LNCaP clone FGC (cell line): Measurements from ENCODE around the gene RIIAD1.

ENCODE experiments used
- DNase-seq: peaks from one replicate; pipeline ENCODE4 v3.0.0-alpha.2; 2011; ENCODE audit warnings: low read depth
- H3K4me3 ChIP-seq: 2 replicates; pipeline ENCODE4 v1.5.1; 2011; ENCODE audit warnings: mild to moderate bottlenecking, low read depth, low read length, control low read depth
- TF ChIP-seq, protein P1 (sequence below): IDR thresholded peaks from 2 replicates; pipeline ENCODE4 v1.5.1; 2012; ENCODE audit warnings: mild to moderate bottlenecking; ENCODE audit not compliant: control insufficient read depth, insufficient read depth; ENCODE audit errors: extremely low read depth

The RIIAD1 gene

DNA sequence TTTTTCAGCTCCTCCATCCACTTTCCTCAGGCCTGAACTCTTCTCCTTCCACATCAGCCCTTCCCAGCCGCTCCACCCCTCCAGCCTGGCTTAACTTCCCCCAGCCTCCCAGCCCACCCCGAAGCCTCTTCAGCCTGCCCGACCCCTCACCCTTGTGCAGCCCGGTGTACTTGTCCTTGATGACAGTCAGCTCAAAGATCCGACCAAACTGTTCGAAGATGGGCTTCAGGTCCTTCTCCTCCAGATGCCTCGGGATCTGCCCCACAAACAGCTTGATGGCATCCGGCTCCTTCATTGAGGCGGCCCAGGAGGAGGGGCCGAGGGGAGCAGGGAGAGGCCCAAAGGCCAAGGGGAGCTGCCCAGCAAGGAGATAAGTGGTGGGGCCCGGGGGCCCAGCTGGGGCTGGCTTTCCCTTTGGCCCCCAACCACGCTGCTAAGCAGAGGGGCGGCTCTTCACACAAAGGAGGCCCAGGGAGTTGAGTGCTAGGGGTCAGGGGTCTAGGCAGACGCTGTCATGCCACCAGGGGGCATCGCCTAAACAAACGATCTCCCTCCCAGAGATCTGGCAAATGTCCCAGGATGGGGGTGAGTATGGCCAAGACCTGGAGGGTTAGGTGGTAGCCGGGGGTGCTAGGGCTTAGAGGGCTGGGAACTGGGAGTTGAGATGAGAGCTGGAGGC is 5.5 kb upstream of the RIIAD1 start:
- TF ChIP-seq, protein P1, sequence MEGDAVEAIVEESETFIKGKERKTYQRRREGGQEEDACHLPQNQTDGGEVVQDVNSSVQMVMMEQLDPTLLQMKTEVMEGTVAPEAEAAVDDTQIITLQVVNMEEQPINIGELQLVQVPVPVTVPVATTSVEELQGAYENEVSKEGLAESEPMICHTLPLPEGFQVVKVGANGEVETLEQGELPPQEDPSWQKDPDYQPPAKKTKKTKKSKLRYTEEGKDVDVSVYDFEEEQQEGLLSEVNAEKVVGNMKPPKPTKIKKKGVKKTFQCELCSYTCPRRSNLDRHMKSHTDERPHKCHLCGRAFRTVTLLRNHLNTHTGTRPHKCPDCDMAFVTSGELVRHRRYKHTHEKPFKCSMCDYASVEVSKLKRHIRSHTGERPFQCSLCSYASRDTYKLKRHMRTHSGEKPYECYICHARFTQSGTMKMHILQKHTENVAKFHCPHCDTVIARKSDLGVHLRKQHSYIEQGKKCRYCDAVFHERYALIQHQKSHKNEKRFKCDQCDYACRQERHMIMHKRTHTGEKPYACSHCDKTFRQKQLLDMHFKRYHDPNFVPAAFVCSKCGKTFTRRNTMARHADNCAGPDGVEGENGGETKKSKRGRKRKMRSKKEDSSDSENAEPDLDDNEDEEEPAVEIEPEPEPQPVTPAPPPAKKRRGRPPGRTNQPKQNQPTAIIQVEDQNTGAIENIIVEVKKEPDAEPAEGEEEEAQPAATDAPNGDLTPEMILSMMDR, result no peak
- no peak overlapping the region for H3K4me3 ChIP-seq
- no peak for DNase-seq

DNA sequence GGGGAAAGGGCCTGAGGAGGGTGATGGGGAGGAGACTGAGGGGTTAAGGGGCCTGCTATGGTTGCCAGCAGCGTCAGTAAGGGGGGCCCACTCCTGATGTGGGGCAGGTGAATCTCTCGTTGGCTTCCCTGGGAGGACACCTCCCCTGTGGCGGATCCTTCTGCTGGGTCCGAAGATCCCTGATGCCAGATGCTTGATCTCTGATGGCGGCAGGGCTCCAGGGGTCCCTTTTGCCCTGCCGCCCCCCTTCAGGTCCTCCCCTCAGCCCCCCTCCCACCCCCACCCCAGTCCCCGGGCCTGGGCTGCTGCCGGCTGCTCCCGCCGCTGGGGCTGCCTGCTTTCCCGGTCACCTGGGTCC is 4.9 kb upstream of the RIIAD1 start:
- H3K4me3 ChIP-seq, result no peak overlapping the region
- DNase-seq, result no peak
- TF ChIP-seq, protein P1, result no peak

DNA sequence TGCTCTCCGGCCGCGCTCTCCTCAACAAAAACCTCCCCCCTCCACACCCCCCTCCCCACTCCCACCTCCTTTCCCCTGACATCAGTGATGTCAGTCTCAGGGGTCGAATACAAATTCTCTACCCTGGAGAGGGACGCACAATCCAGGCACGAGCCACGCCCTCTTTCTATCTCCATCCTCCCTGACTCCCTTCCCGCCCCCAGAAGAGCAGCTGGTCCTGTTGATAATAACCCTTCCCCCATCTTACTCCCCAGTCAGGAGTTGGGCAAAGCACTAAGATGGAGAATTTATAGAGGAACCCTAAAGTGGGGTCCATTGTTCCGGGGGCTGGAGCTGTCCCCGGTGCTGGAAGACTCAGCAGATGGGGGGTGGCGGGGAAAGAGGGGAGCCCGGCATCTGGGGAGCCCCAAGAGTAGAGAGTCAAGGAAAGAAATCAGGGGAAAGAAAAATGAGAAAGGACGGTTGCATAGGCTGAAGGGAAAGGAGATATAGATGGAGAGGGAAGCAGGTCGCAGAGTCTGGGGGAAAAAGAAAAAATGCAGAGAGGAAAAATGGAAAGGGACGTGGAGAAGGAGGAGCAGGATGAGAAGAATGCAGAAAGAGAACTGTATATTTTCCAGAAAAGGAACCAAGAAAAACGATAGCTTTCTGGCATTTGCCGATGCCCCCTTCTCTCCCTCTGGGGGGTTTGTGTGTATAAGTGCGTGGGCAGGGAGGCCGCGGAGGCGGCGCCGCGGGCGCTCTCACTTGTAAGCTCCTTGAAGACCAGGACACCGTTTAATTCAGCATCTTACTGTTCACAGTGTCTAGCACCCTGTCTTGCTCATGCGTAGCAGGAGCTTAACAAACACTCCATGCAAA is 4.3 kb upstream of the RIIAD1 start, which contains the start of gene CELF3:
CELF3 (minus strand) TSS at position 33 of the 861 bp plus-strand sequence. CDS start 783 bp downstream, outside the sequence.
- H3K4me3 ChIP-seq, result no peak within 1 kb of the TSS
- TF ChIP-seq, protein P1, result no peak
- DNase-seq, result no peak

DNA sequence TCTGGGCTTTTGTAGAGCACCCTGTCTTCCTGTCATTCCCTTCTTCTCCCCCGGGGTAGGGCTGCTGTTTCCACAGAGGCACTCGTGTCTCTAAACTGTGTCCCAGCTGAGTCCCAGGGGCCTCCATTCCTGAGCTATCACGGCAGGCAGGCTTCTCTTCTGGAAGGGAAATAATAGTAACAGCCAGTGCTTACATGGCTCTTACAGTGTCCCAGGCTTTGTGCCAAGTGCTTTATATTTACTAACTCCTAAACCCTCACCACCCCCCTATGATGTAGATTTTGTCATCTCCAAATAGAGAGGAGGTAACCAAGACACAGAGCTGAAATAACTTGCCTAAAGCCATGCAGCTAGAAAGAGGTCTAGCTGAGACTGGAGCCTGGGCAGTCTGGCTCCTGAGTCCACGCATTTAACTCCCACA is 3.3 kb upstream of the RIIAD1 start:
- H3K4me3 ChIP-seq, result no peak overlapping the region
- TF ChIP-seq, protein P1, result no peak
- no peak for DNase-seq

DNA sequence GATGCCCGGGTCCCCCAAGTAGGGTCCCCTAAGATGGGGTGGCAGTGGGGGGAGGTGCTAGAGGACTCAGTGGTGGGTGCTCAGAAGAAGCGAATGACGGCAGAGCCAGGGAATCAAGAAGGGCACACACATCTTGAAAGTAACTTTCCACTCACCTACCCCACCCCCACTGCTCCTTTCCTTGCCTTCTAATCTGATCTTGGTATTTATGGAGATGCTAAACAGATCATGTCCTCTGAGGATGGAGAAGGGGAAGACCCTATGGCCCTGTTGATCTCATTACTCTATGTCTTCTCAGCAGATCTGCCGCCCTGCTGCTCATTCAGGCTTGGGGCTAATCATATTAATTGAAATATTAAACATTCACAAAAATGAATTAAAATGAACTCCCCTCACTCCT is 2.7 kb upstream of the RIIAD1 start:
- no peak overlapping the region for H3K4me3 ChIP-seq
- TF ChIP-seq, protein P1, result no peak
- DNase-seq, result no peak

DNA sequence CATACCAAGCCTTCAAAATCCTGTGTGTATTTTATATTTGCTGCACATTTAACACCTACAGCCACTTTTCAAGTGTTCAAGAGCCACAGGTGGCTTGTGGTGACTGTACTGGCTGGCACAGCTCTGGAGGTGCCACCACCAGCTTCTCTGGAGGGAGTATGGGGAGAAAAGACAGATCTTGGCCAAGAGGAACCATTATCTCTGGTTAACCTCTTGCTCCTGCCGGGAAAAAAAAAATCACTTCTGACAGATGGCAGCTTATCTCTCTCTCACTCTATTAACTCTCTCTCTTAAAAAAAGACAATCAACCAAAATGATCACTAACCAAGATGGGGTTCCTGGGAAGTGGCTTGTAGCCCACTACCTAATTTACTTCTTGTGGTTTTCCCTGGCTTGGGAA is 1.2 kb upstream of the RIIAD1 start:
- DNase-seq, result no peak
- TF ChIP-seq, protein P1, result no peak
- H3K4me3 ChIP-seq, result no peak overlapping the region

DNA sequence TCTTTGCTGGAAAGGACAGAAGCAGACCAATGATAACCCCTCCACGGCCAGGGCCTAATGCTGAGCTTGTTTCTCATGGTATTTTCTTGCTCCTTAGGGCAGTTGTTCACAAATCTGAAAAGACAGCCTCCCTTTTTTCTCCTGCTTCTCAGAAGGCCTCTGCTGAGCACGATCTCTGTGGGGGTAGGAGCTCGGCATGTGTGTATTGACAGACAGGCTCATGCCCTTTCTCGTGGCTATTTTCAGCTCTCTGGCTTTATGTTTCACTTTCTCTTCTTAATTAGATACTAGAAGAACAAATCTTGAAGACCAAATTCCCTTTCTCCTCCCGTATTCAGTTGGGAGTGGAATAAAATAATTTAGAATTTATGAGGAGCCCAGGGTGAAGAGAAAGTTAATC is 768 bp upstream of the RIIAD1 start:
- H3K4me3 ChIP-seq, result no peak overlapping the region
- TF ChIP-seq, protein P1, result no peak
- DNase-seq, result no peak
